Neural cell (in vitro differentiated cells): ENCODE measurements around the gene KRT85. TPM values are rescaled to one million over a fixed set of nuclear protein-coding genes. Genes with fewer than 3 reads are reported as not detected.

Source experiments
- H2AFZ ChIP-seq: fragments of 200-600, 300-800 bp; sonication (generic), shearing (Covaris generic); 2 replicates; pipeline ENCODE4 v1.6.0; 2014; ENCODE audit warnings: low read depth, mild to moderate bottlenecking, antibody characterized with exemption, low read length, moderate library complexity
- H3F3A ChIP-seq: fragments of 200-600 bp; shearing (Covaris generic); 2 replicates; pipeline ENCODE4 v1.6.1; 2016; ENCODE audit warnings: mild to moderate bottlenecking, moderate library complexity, mixed read lengths, antibody characterized with exemption, low read length; ENCODE audit not compliant: insufficient read depth, poor library complexity, severe bottlenecking
- H3K27ac ChIP-seq: fragments of 200-600, 300-800 bp; sonication (generic), shearing (Covaris generic); 2 replicates; pipeline ENCODE4 v1.5.1; 2014; ENCODE audit warnings: mild to moderate bottlenecking, low read length, moderate library complexity
- H3K27me3 ChIP-seq: fragments of 300-800, 200-600 bp; sonication (generic), shearing (Covaris generic); 2 replicates; pipeline ENCODE4 v1.6.0; 2014; ENCODE audit warnings: mild to moderate bottlenecking, low read depth, low read length, moderate library complexity; ENCODE audit not compliant: insufficient read depth
- H3K36me3 ChIP-seq: fragments of 300-800, 200-600 bp; sonication (generic), shearing (Covaris generic); 2 replicates; pipeline ENCODE4 v1.5.1; 2014; ENCODE audit warnings: mild to moderate bottlenecking, antibody characterized with exemption, low read length, moderate library complexity; ENCODE audit not compliant: insufficient read depth
- H3K4me2 ChIP-seq: fragments of 300-800, 200-600 bp; sonication (generic), shearing (Covaris generic); 2 replicates; pipeline ENCODE4 v1.6.0; 2014; ENCODE audit warnings: mild to moderate bottlenecking, low read length
- H3K4me3 ChIP-seq: fragments of 300-800, 200-600 bp; sonication (generic), shearing (Covaris generic); 2 replicates; pipeline ENCODE4 v1.5.1; 2014; ENCODE audit warnings: mild to moderate bottlenecking, low read length, moderate library complexity
- H3K79me2 ChIP-seq: fragments of 200-600 bp; shearing (Covaris generic); replicated peaks from 2 replicates; pipeline ENCODE4 v1.6.0; 2014; ENCODE audit warnings: mild to moderate bottlenecking, low read length, moderate library complexity; ENCODE audit not compliant: insufficient read depth
- H3K9ac ChIP-seq: fragments of 300-800, 200-600 bp; sonication (generic), shearing (Covaris generic); 2 replicates; pipeline ENCODE4 v1.6.1; 2016; ENCODE audit warnings: mild to moderate bottlenecking, low read length, mixed read lengths
- H3K9me2 ChIP-seq: fragments of 200-600 bp; shearing (Covaris generic); 2 replicates; pipeline ENCODE4 v1.6.1; 2016; ENCODE audit warnings: mild to moderate bottlenecking, low read length, mixed read lengths; ENCODE audit not compliant: insufficient read depth
- H3K9me3 ChIP-seq: fragments of 200-600, 300-800 bp; sonication (generic), shearing (Covaris generic); 2 replicates; pipeline ENCODE4 v1.6.1; 2016; ENCODE audit warnings: mild to moderate bottlenecking, mixed run types, low read length, moderate library complexity, mixed read lengths
- H4K20me1 ChIP-seq: fragments of 200-600 bp; shearing (Covaris generic); 2 replicates; pipeline ENCODE4 v1.6.1; 2016; ENCODE audit warnings: mild to moderate bottlenecking, mixed run types; ENCODE audit not compliant: insufficient read depth
- CTCF ChIP-seq: fragments of 450-650 bp; IDR thresholded peaks from 2 replicates; pipeline ENCODE4 v1.5.1; 2014; ENCODE audit warnings: antibody characterized with exemption, mild to moderate bottlenecking, moderate library complexity; ENCODE audit not compliant: poor library complexity, severe bottlenecking
- EP300 ChIP-seq: fragments of 450-650 bp; conservative IDR thresholded peaks from 2 replicates; pipeline ENCODE4 v1.6.1; 2014; ENCODE audit warnings: antibody characterized with exemption, mild to moderate bottlenecking, moderate library complexity; ENCODE audit not compliant: poor library complexity, severe bottlenecking
- EZH2 ChIP-seq: fragments of 200-600, 300-800 bp; shearing (Covaris generic), sonication (generic); IDR thresholded peaks from 2 replicates; pipeline ENCODE4 v1.6.1; 2014; ENCODE audit warnings: antibody characterized with exemption, low read length, borderline replicate concordance, mild to moderate bottlenecking; ENCODE audit not compliant: insufficient read depth, poor library complexity, severe bottlenecking
- MXI1 ChIP-seq: fragments of 450-650 bp; conservative IDR thresholded peaks from 2 replicates; pipeline ENCODE4 v1.6.1; 2014; ENCODE audit warnings: antibody characterized with exemption, mild to moderate bottlenecking; ENCODE audit not compliant: poor library complexity, severe bottlenecking
- POLR2AphosphoS5 ChIP-seq: IDR thresholded peaks from 2 replicates; pipeline ENCODE4 v1.6.1; 2012
- RAD21 ChIP-seq: fragments of 450-650 bp; conservative IDR thresholded peaks from 2 replicates; pipeline ENCODE4 v1.6.1; 2014; ENCODE audit warnings: antibody characterized with exemption, mild to moderate bottlenecking, moderate library complexity
- SMC3 ChIP-seq: fragments of 450-650 bp; conservative IDR thresholded peaks from 2 replicates; pipeline ENCODE4 v1.6.1; 2014; ENCODE audit warnings: antibody characterized with exemption, mild to moderate bottlenecking, moderate library complexity; ENCODE audit not compliant: poor library complexity
- TAF1 ChIP-seq: IDR thresholded peaks from 2 replicates; pipeline ENCODE4 v1.6.1; 2012; ENCODE audit warnings: low read depth
- polyA plus RNA-seq: library from polyadenylated mRNA; depleted of rRNA; stranded (reverse); fragments of >200 nt; gene quantifications from 2 replicates; pipeline ENCODE4 v1.2.3, GENCODE V29; 2014
- TF ChIP-seq, protein P1 (sequence below): IDR thresholded peaks from 2 replicates; pipeline ENCODE4 v1.6.1; 2012; ENCODE audit warnings: borderline replicate concordance

Gene KRT85
- polyA plus RNA-seq, 1 donor from 2014 or later = not detected

- Histone ChIP-seq H3K27me3 (no peaks in the 10 kb centered on the region), H3K36me3 (no peaks in the 10 kb centered on the region), H3K9me3 (no peaks in the 10 kb centered on the region), H3K79me2 (no peaks in the 10 kb centered on the region), H4K20me1 (no peaks in the 10 kb centered on the region), H3K4me2 (no peak overlapping the region), H3K27ac (no peak overlapping the region), H3F3A (no peaks in the 10 kb centered on the region), H3K4me3 (no peak overlapping the region), H3K9me2 (no peaks in the 10 kb centered on the region), H2AFZ (no peak overlapping the region), H3K9ac (no peak overlapping the region)
- TF ChIP-seq MXI1 (no peak), POLR2AphosphoS5 (no peak), SMC3 (no peak), EZH2 (no peak), RAD21 (no peak), CTCF (no peak)
Measured at GRCh38 chr12:52347551-52348510, 19.4 kb downstream of the KRT85 start.

DNA sequence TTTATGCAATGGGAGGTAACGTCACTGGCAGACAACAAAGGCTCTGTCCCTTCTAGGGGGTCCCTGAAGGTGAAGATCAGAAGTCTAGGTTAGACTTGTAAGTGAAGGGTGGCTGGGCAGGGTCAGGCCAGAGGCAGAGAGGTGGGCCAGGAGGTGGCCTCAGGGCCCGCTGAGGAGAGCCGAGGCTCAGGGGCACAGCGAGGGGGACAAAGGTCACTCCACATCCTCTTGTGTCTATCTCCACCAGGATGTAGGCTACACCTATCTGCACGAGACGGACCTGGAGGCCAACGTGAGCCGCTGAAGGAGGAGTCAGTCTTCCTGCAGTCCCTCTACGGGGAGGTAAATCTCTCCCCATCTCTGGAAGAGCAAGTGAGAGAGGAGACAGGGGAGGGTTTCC is 20.3 kb downstream of the KRT85 start:
- Histone ChIP-seq H2AFZ (no peak overlapping the region), H3K4me3 (no peak overlapping the region), H3K9me2 (no peaks in the 10 kb centered on the region), H4K20me1 (no peaks in the 10 kb centered on the region), H3K27me3 (no peaks in the 10 kb centered on the region), H3K27ac (no peak overlapping the region), H3K36me3 (no peaks in the 10 kb centered on the region), H3F3A (no peaks in the 10 kb centered on the region), H3K4me2 (no peak overlapping the region), H3K79me2 (no peaks in the 10 kb centered on the region), H3K9ac (no peak overlapping the region), H3K9me3 (no peaks in the 10 kb centered on the region)
- TF ChIP-seq, protein P1, sequence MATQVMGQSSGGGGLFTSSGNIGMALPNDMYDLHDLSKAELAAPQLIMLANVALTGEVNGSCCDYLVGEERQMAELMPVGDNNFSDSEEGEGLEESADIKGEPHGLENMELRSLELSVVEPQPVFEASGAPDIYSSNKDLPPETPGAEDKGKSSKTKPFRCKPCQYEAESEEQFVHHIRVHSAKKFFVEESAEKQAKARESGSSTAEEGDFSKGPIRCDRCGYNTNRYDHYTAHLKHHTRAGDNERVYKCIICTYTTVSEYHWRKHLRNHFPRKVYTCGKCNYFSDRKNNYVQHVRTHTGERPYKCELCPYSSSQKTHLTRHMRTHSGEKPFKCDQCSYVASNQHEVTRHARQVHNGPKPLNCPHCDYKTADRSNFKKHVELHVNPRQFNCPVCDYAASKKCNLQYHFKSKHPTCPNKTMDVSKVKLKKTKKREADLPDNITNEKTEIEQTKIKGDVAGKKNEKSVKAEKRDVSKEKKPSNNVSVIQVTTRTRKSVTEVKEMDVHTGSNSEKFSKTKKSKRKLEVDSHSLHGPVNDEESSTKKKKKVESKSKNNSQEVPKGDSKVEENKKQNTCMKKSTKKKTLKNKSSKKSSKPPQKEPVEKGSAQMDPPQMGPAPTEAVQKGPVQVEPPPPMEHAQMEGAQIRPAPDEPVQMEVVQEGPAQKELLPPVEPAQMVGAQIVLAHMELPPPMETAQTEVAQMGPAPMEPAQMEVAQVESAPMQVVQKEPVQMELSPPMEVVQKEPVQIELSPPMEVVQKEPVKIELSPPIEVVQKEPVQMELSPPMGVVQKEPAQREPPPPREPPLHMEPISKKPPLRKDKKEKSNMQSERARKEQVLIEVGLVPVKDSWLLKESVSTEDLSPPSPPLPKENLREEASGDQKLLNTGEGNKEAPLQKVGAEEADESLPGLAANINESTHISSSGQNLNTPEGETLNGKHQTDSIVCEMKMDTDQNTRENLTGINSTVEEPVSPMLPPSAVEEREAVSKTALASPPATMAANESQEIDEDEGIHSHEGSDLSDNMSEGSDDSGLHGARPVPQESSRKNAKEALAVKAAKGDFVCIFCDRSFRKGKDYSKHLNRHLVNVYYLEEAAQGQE = no peak
- TF ChIP-seq POLR2AphosphoS5 (no peak), TAF1 (no peak), EP300 (no peak), SMC3 (no peak), CTCF (no peak), RAD21 (no peak), MXI1 (no peak), EZH2 (no peak)
